Measurements from ENCODE around the gene SAMD11. TPM values are rescaled to one million over a fixed set of nuclear protein-coding genes. Genes with fewer than 3 reads are reported as not detected.
"Not testable (repeated sequence)": the region's sequence is repeated elsewhere in the genome, so short reads cannot be mapped to it uniquely, and the experiment has no call there.

Gene SAMD11
- total RNA-seq, 1 donor from 2014 or later, result 0.41 TPM

DNA sequence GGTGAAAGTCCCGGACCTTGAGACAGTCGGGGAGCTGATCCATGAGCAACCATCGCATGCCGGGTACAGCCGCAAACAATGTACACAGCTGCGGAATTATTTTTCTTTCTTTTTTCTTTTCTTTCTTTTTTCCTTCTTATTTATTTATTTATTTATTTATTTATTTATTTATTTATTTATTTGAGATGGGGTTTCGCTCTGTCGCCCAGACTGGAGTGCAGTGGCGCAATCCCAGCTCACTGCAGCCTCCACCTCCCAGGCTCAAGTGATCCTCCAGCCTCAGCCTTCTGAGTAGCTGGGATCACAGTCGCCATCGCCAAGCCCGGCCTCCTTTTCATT, 60.7 kb downstream of the SAMD11 start:
- no peak for FAIRE-seq
- no peak for DNase-seq (ENCODE audit: low spot score in 2 of 2)

DNA sequence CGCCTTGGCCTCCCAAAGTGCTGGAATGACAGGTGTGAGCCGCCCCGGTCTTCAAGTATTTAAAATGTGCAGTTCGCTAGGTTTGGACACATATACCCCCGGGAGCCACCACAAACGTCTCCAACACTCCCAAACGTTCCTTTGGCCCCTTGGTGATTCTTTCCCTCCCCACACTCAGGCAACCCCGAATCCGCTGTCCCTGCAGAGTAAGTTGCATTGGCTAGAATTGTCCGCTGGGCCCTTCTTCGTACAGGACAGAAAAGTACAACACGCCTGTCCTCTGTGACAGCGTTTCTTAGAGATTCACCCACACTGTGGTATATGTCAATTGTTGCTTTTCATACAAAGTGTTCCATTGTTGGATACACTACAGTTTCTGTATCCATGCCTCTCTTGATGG, 61.4 kb downstream of the SAMD11 start:
- no peak for DNase-seq (ENCODE audit: low spot score in 2 of 2)
- no peak for FAIRE-seq

- DNase-seq (ENCODE audit: low spot score in 2 of 2); FAIRE-seq: not testable (repeated sequence)
Observed at GRCh38 chr1:988061-988460, 64.3 kb downstream of the SAMD11 start.

DNA sequence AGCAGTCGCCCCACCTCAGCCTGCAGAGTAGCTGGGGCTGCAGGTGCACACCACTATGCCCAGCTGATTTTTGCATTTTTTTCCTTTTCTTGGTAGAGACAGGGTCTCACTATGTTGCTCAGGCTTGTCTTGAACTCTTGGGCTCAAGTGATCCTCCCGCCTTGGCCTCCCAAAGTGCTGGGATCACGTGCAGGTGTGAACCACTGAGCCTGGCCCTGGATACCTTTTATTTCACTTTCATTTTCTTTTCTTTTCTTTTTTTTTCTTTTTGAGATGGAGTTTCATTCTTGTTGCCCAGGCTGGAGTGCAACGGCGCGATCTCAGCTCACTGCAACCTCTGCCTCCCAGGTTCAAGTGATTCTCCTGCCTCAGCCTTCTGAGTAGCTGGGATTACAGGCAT, 67.6 kb downstream of the SAMD11 start:
- not testable (repeated sequence) for DNase-seq (ENCODE audit: low spot score in 2 of 2); FAIRE-seq

DNA sequence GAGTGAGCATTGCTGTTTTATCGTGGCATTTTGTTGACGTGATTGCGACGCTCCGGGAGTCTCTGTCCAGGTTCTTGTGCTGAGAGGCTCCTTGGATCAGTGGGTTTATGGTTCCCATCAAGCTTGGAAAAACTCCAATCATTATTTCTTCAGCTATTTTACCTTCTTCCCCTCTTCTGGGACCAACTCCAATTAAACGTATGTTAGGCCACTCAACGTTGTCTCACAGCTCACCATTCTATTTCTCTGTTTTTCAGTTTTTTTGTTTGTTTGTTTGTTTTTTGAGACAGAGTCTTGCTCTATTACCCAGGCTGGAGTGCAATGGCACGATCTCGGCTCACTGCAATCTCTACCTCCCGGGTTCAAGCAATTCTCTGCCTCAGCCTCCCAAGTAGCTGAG, 68.2 kb downstream of the SAMD11 start:
- FAIRE-seq (no peak), DNase-seq (ENCODE audit: low spot score in 2 of 2) (no peak)

GRCh38 chr1:992362-992761, 68.6 kb downstream of the SAMD11 start:
- no peak for DNase-seq (ENCODE audit: low spot score in 2 of 2)
- no peak for FAIRE-seq

- DNase-seq (ENCODE audit: low spot score in 2 of 2), result no peak
- FAIRE-seq, result no peak
Observed at GRCh38 chr1:993379-993995, 69.8 kb downstream of the SAMD11 start.

Small RNA genes lying within 50 kb of the gene (small RNA-seq; reads per million reads assigned to genes)
- not detected for gene AL645608.4

Other genes with a start within 250 kb of the SAMD11 start
- gene OR4F16, start 237.3 kb upstream of the SAMD11 start, total RNA-seq, result not detected
- gene NOC2L, start 35.3 kb downstream of the SAMD11 start, total RNA-seq, result 67.3 TPM
- gene KLHL17, start 36.7 kb downstream of the SAMD11 start, total RNA-seq, result 6.1 TPM
- not detected for gene PLEKHN1, start 42.6 kb downstream of the SAMD11 start, total RNA-seq
- gene PERM1, start 58.2 kb downstream of the SAMD11 start, total RNA-seq, result not detected
- gene HES4, start 76.2 kb downstream of the SAMD11 start, total RNA-seq, result 20.0 TPM
- 11.0 TPM for gene ISG15, start 89.6 kb downstream of the SAMD11 start, total RNA-seq
- gene AGRN, start 96.2 kb downstream of the SAMD11 start, total RNA-seq, result 51.8 TPM
- gene RNF223, start 150.4 kb downstream of the SAMD11 start, total RNA-seq, result not detected
- 6.1 TPM for gene C1orf159, start 192.2 kb downstream of the SAMD11 start, total RNA-seq
- not detected for gene TTLL10, start 250.0 kb downstream of the SAMD11 start, total RNA-seq

Data from frontal cortex (tissue), 4 donors.